HuH-7 (cell line): Measurements from ENCODE around the gene MAGEB1.

ENCODE experiments used
- DNase-seq: peaks from one replicate; pipeline ENCODE4 v3.0.0; 2011; ENCODE audit warnings: low spot score

MAGEB1 gene

GRCh38 chrX:30246769-30247489, at the start of gene MAGEB1:
Gene MAGEB1 (plus strand): TSS chrX:30247146. CDS start chrX:30250494, 3,348 bp downstream.
- DNase-seq: peak; percentile 1

- no peak for DNase-seq
Measured at GRCh38 chrX:30212172-30212571, 34.8 kb upstream of the MAGEB1 start.

GRCh38 chrX:30215357-30215843, 31.5 kb upstream of the MAGEB1 start, which contains the start of gene MAGEB2:
Gene MAGEB2 (plus strand): TSS chrX:30215563. CDS start chrX:30218581, 3,018 bp downstream.
- DNase-seq: peak; percentile 32

GRCh38 chrX:30217465-30217864, 29.5 kb upstream of the MAGEB1 start:
- DNase-seq: no peak

- DNase-seq: no peak
Measured at GRCh38 chrX:30219372-30219771, 27.6 kb upstream of the MAGEB1 start.

GRCh38 chrX:30220661-30221060, 26.3 kb upstream of the MAGEB1 start:
- DNase-seq: no peak

- DNase-seq: no peak
Measured at GRCh38 chrX:30224536-30224935, 22.4 kb upstream of the MAGEB1 start.

- DNase-seq: no peak
Measured at GRCh38 chrX:30228526-30228925, 18.4 kb upstream of the MAGEB1 start.

GRCh38 chrX:30230395-30230794, 16.6 kb upstream of the MAGEB1 start, which contains the start of gene MAGEB3:
Gene MAGEB3 (plus strand): TSS chrX:30230657. CDS start chrX:30235925, 5,268 bp downstream.
- no peak for DNase-seq

GRCh38 chrX:30241724-30242415, 5.1 kb upstream of the MAGEB1 start, which contains the start of gene MAGEB4:
Gene MAGEB4 (plus strand): TSS chrX:30242000. CDS start chrX:30242136, 136 bp downstream.
- no peak for DNase-seq

GRCh38 chrX:30248854-30249253, 1.9 kb downstream of the MAGEB1 start:
- DNase-seq: no peak

- DNase-seq: no peak
Measured at GRCh38 chrX:30253257-30253656, 6.3 kb downstream of the MAGEB1 start.

GRCh38 chrX:30259927-30260326, 13.0 kb downstream of the MAGEB1 start:
- no peak for DNase-seq

GRCh38 chrX:30261012-30261411, 14.1 kb downstream of the MAGEB1 start:
- DNase-seq: no peak

- DNase-seq: no peak
Measured at GRCh38 chrX:30262763-30263162, 15.8 kb downstream of the MAGEB1 start.

- DNase-seq: no peak
Measured at GRCh38 chrX:30270639-30271038, 23.7 kb downstream of the MAGEB1 start.

GRCh38 chrX:30275498-30275897, 28.6 kb downstream of the MAGEB1 start:
- DNase-seq: no peak

GRCh38 chrX:30278365-30278764, 31.4 kb downstream of the MAGEB1 start:
- DNase-seq: no peak

- no peak for DNase-seq
Measured at GRCh38 chrX:30280428-30280827, 33.5 kb downstream of the MAGEB1 start.

- DNase-seq: no peak
Measured at GRCh38 chrX:30282527-30282926, 35.6 kb downstream of the MAGEB1 start.

- no peak for DNase-seq
Measured at GRCh38 chrX:30283456-30284200, 36.7 kb downstream of the MAGEB1 start.
